Measurements from ENCODE around the gene SMIM10L1. TPM values are rescaled to one million over a fixed set of nuclear protein-coding genes. Genes with fewer than 3 reads are reported as not detected.

Gene SMIM10L1
- total RNA-seq, 2 experiments from 2014 or later: 7.9 TPM

GRCh38 chr12:11202811-11203210, 31.8 kb downstream of the SMIM10L1 start:
- no peak for TF ChIP-seq CTCF (IDR thresholded peaks at IDR 0.05)
- ChIA-PET POLR2A (no interaction called here), CTCF (no interaction called here)
- ATAC-seq (no peak), DNase-seq (no peak)
- Mint-ChIP-seq H3K27me3 (no peaks in the 10 kb centered on the region), H3K27ac (no peak overlapping the region), H3K36me3 (ENCODE audit: low read depth) (peaks cover 2% of the 10 kb centered on the region), H3K9me3 (peaks cover 6% of the 10 kb centered on the region), H3K4me1 (ENCODE audit: low read depth) (no peaks in the 10 kb centered on the region), H3K4me3 (no peak overlapping the region)
- intact Hi-C loops (cut with micrococcal nuclease): no loop called here

GRCh38 chr12:11204173-11204572, 33.2 kb downstream of the SMIM10L1 start:
- peaks cover 6% of the 10 kb centered on the region for H3K9me3 Mint-ChIP-seq
- intact Hi-C loops (cut with micrococcal nuclease): no loop called here
- H3K4me3 Mint-ChIP-seq: no peak overlapping the region
- no peak for ATAC-seq
- DNase-seq: no peak
- H3K27me3 Mint-ChIP-seq: no peaks in the 10 kb centered on the region
- TF ChIP-seq CTCF (IDR thresholded peaks at IDR 0.05): no peak
- POLR2A ChIA-PET: interaction anchor here (1.4 kb wide), 1 partner anchor 8 kb away, joined by 3 read pairs; no protein-coding TSS in a partner anchor
- H3K36me3 Mint-ChIP-seq (ENCODE audit: low read depth): peaks cover 2% of the 10 kb centered on the region
- no peaks in the 10 kb centered on the region for H3K4me1 Mint-ChIP-seq (ENCODE audit: low read depth)
- CTCF ChIA-PET: interaction anchor here (1.1 kb wide), 1 partner anchor 283 kb away, joined by 4 read pairs; no protein-coding TSS in a partner anchor
- H3K27ac Mint-ChIP-seq: no peak overlapping the region

- ChIA-PET POLR2A (no interaction called here), CTCF (no interaction called here)
- no peaks in the 10 kb centered on the region for H3K4me1 Mint-ChIP-seq (ENCODE audit: low read depth)
- H3K36me3 Mint-ChIP-seq (ENCODE audit: low read depth): peaks cover 3% of the 10 kb centered on the region
- no peak for TF ChIP-seq CTCF (IDR thresholded peaks at IDR 0.05)
- ATAC-seq (no peak), DNase-seq (no peak)
- H3K27ac Mint-ChIP-seq: no peak overlapping the region
- no peaks in the 10 kb centered on the region for H3K27me3 Mint-ChIP-seq
- H3K9me3 Mint-ChIP-seq: peaks cover 2% of the 10 kb centered on the region
- intact Hi-C loops (cut with micrococcal nuclease): no loop called here
- no peak overlapping the region for H3K4me3 Mint-ChIP-seq
Measured at GRCh38 chr12:11209113-11209512, 38.1 kb downstream of the SMIM10L1 start.

Other genes with a start within 250 kb of the SMIM10L1 start
- not detected for gene PRH2, start 242.0 kb upstream of the SMIM10L1 start, total RNA-seq
- gene TAS2R14, start 231.9 kb upstream of the SMIM10L1 start, total RNA-seq: 1 to 10 TPM in 1 of 2 experiments, under 1 TPM in 1; 0.97 to 1.0 TPM
- under 1 TPM in 1 of 2 experiments, not detected in 1; 0.63 TPM for gene TAS2R50, start 184.3 kb upstream of the SMIM10L1 start, total RNA-seq
- gene TAS2R20, start 172.9 kb upstream of the SMIM10L1 start, total RNA-seq: 1 to 10 TPM in 1 of 2 experiments, under 1 TPM in 1; 0.81 to 1.6 TPM
- gene TAS2R19, start 148.6 kb upstream of the SMIM10L1 start, total RNA-seq: 1 to 10 TPM; 1.4 to 1.5 TPM
- 1 to 10 TPM; 1.2 to 1.5 TPM for gene TAS2R31, start 139.8 kb upstream of the SMIM10L1 start, total RNA-seq
- 1 to 10 TPM in 1 of 2 experiments, under 1 TPM in 1; 0.45 to 1.3 TPM for gene TAS2R46, start 108.9 kb upstream of the SMIM10L1 start, total RNA-seq
- under 1 TPM; 0.31 to 0.34 TPM for gene TAS2R43, start 78.9 kb upstream of the SMIM10L1 start, total RNA-seq
- gene TAS2R30, start 36.5 kb upstream of the SMIM10L1 start, total RNA-seq: 1 to 10 TPM; 1.4 to 2.3 TPM
- not detected for gene TAS2R42, start 15.7 kb downstream of the SMIM10L1 start, total RNA-seq
- not detected for gene PRB3, start 98.5 kb downstream of the SMIM10L1 start, total RNA-seq
- not detected for gene PRB4, start 139.2 kb downstream of the SMIM10L1 start, total RNA-seq
- not detected for gene PRB2, start 224.4 kb downstream of the SMIM10L1 start, total RNA-seq